ENCODE measurements around the gene POTEF.
"Not testable (repeated sequence)": the region's sequence is repeated elsewhere in the genome, so short reads cannot be mapped to it uniquely, and the experiment has no call there.

The POTEF gene

GRCh38 chr2:130152136-130152815 is 23.3 kb upstream of the POTEF start:
- not testable (repeated sequence) for DNase-seq

GRCh38 chr2:130151145-130151512 is 22.1 kb upstream of the POTEF start:
- not testable (repeated sequence) for DNase-seq

GRCh38 chr2:130150181-130151144 is 21.4 kb upstream of the POTEF start:
- peak; percentile 49 for DNase-seq

- DNase-seq, result peak; percentile 12
These were observed 19.5 kb upstream of the POTEF start for GRCh38 chr2:130148515-130148914.

- peak; percentile 84 for DNase-seq
These were observed 16.0 kb upstream of the POTEF start, which contains the start of gene CCDC74B for GRCh38 chr2:130145006-130145414. Gene CCDC74B (minus strand): TSS chr2:130145112. CDS start chr2:130144996, 116 bp downstream.

- peak; percentile 47 for DNase-seq
These were observed 14.4 kb upstream of the POTEF start for GRCh38 chr2:130143266-130144039.

GRCh38 chr2:130142396-130143265 is 13.6 kb upstream of the POTEF start:
- DNase-seq, result peak; percentile 30

GRCh38 chr2:130141645-130142370 is 12.8 kb upstream of the POTEF start:
- not testable (repeated sequence) for DNase-seq

GRCh38 chr2:130141002-130141401 is 12.0 kb upstream of the POTEF start:
- not testable (repeated sequence) for DNase-seq

GRCh38 chr2:130140516-130140915 is 11.5 kb upstream of the POTEF start:
- not testable (repeated sequence) for DNase-seq

GRCh38 chr2:130139331-130140280 is 10.6 kb upstream of the POTEF start:
- DNase-seq, result not testable (repeated sequence)

- DNase-seq, result not testable (repeated sequence)
These were observed 9.8 kb upstream of the POTEF start for GRCh38 chr2:130138841-130139251.

GRCh38 chr2:130138326-130138725 is 9.3 kb upstream of the POTEF start:
- DNase-seq, result not testable (repeated sequence)

GRCh38 chr2:130137118-130137517 is 8.1 kb upstream of the POTEF start:
- DNase-seq, result not testable (repeated sequence)

GRCh38 chr2:130136546-130136945 is 7.5 kb upstream of the POTEF start:
- not testable (repeated sequence) for DNase-seq

- DNase-seq, result no peak
These were observed 6.9 kb upstream of the POTEF start for GRCh38 chr2:130135692-130136541.

GRCh38 chr2:130128464-130128863 is 558 bp downstream of the POTEF start:
- not testable (repeated sequence) for DNase-seq

GRCh38 chr2:130127726-130128125 is 1.3 kb downstream of the POTEF start:
- not testable (repeated sequence) for DNase-seq

- DNase-seq, result not testable (repeated sequence)
These were observed 8.1 kb downstream of the POTEF start for GRCh38 chr2:130120924-130121323.

All from activated effector memory CD4-positive, alpha-beta T cell treated with anti-CD3 and anti-CD28 coated beads, Interleukin-2, amount 50 U/mL, for 16 hours (primary cell).